ENCODE measurements around the gene SERBP1. TPM values are rescaled to one million over a fixed set of nuclear protein-coding genes. Genes with fewer than 3 reads are reported as not detected.

SERBP1 gene
- polyA plus RNA-seq, 12 donors: 410 to 497 (median 460) TPM; not detected in 1

GRCh38 chr1:67371043-67371442 is 59.2 kb downstream of the SERBP1 start:
- DNase-seq: no peak

GRCh38 chr1:67368046-67368514 is 62.1 kb downstream of the SERBP1 start:
- no peak for DNase-seq

GRCh38 chr1:67367370-67368045 is 62.7 kb downstream of the SERBP1 start:
- DNase-seq: no peak

- DNase-seq: no peak
Observed at GRCh38 chr1:67361641-67362040, 68.6 kb downstream of the SERBP1 start.

DNA sequence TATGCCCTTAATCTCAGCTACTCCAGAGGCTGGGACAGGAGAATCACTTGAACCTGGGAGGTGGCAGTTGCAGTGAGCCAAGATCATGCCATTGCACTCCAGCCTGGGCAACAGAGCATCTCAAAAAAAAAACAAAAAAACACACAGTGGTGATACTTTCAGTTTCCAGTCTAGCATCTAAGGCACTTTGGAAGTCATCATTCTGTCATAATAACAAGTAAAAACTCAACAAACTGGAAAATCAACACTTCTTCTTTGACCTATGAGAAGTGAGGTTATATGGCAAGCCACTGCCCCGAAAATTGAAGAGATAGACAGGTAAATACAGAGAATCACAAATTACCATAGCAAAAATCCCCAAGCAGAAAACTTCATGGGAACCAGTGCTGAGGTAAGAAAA is 70.6 kb downstream of the SERBP1 start:
- no peak for DNase-seq

Other genes with a start within 250 kb of the SERBP1 start
- gene IL12RB2, start 122.5 kb downstream of the SERBP1 start, polyA plus RNA-seq (ENCODE audit: insufficient read length in 12 of 12): 1 to 10 TPM in 6 of 12 donors, under 1 TPM in 4, not detected in 2; 0.59 to 2.0 (median 1.2) TPM

Measured in muscle of arm (tissue), 12 donors.